Stimulated activated CD4-positive, alpha-beta T cell treated with anti-CD3 and anti-CD28 coated beads, Interleukin-2, amount 100 ng/mL, for 4 hours (primary cell): ENCODE measurements around the gene ITPKB.
"Not testable (repeated sequence)": the region's sequence is repeated elsewhere in the genome, so short reads cannot be mapped to it uniquely, and the experiment has no call there.

Source experiments
- DNase-seq: peaks from one replicate; pipeline ENCODE4 v3.0.0-alpha.2; 2020; ENCODE audit warnings: low read depth

The ITPKB gene

DNA sequence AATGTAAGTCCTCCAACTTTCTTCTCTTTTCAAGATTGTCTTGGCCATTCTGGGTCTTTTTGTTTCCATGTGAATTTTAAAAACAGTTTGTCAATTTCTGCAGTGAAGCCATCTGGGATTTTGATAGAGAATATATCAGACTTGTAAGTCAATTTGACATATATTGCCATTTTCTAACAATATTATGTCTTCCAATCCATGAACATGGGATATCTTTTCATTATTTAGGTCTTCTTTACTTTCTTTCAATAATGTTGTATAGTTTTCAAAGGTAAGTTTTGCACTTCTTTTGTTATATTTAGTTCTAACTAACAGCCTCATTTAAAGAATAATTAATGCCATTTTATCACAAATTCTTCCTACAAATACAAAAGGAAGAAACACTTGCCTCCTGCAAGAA lies 117.1 kb downstream of the ITPKB start:
- no peak for DNase-seq

- no peak for DNase-seq
Observed at GRCh38 chr1:226619031-226619430, 120.1 kb downstream of the ITPKB start.

DNA sequence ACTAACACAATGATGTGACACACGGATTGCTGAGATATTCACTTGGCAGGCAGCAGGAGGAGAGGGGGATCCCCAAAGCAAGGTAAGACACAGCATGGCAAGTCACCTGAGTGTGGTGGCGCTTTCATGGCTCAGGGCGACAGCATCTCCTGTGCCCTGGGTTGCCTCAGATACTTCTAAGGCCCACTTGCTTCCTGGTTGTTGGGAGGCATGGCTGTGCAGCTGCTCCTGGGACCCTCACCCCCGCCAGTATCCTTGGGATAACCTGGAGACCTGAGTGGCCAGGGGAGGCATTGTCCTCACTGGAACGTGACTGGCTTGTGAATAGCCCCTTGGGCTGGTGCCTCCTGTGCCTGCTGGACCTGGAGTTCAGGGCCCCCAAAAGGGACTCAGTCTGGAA lies 120.7 kb downstream of the ITPKB start:
- no peak for DNase-seq

- DNase-seq = not testable (repeated sequence)
Observed at GRCh38 chr1:226617719-226618118, 121.4 kb downstream of the ITPKB start.

DNA sequence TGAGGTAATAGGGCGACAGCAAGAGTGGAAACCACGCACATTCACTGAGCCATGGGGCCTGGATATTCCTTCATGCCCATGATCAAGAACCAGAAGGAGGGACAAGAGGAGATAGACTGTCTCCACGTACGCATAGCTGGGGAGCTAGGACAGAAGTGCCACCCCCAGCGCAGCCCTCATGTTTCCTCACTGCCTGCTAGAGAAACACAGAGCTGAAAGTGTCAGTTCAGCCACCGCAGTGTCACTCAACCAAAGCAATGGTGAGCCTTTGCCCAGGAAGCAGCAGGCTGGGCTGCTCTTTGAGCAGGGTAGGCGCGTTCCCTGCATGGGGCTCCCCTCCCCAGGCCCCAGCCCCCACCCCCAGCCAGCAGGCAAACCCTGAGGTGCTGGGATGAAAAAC lies 122.0 kb downstream of the ITPKB start:
- DNase-seq = no peak

- no peak for DNase-seq
Observed at GRCh38 chr1:226616636-226617035, 122.4 kb downstream of the ITPKB start.

GRCh38 chr1:226615876-226616275 lies 123.2 kb downstream of the ITPKB start:
- no peak for DNase-seq

GRCh38 chr1:226611980-226612379 lies 127.1 kb downstream of the ITPKB start:
- not testable (repeated sequence) for DNase-seq

- no peak for DNase-seq
Observed at GRCh38 chr1:226611301-226611700, 127.8 kb downstream of the ITPKB start.

- DNase-seq = no peak
Observed at GRCh38 chr1:226610671-226611070, 128.4 kb downstream of the ITPKB start.

DNA sequence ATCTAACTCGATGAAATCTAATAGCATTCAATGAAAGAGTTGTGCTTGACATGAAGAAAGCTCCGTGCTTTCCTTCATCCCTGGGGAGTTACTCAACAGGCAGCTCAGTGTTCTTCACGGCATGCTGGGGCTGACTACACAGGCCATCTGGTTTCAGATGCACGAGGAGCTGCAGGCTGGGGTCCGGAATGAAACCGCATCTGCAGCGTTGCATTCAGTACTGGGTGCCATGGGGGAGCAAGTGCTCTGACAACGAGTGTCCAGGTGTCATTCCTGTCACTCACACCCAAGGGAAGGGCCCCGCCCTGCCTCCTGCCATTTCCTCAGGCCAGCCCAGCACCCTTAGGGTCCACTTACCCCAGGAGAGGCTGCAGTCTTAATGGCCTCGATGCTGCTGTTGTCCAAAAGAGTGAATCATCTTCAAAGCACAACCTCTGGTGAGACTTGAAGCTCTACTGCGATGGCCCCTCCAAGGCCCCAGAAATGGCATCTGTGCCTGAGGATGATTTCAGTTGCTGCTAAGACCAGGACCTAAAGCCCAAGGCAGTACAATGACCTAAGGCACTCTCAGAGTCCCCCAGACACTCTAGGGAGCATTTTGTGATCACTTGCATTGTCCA lies 129.1 kb downstream of the ITPKB start:
- DNase-seq = no peak

DNA sequence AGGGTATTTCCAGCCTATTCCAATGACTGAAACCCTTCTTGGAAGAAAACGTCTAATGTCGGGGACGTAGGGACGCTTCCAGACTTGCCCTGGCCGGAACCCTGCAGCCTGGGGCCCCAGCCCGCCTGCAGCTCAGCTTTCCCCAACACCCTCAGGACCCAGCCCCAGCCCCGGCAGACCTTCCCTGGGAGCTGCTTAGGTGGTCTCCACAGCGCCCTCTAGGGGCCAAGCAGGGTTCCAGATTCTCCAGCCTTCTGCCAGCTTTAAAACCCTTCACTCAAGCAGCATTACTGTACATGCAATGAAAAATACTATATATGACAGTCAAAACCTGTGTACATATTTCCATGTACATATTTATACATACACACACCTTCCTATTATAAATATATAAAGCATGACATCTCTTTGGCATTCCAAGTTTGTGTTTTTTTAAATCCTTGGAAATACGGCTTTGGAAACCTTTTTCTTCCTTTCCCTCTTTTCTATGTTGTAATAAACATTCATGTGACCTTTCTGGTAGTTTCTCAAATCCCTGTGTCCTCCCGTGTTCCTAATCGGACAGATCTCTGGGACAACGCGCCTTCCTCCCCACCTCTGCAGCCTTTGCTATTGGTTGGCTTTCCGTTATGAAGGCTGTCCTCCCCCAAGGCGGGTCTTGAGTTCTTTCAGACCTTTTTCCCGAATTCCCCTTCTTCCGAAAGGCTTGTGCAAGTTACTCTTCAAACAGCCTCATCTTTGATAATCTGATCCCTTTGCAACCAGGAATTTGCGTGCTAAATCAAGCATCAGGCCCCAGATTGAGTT lies 130.2 kb downstream of the ITPKB start:
- peak; percentile 42 for DNase-seq

DNA sequence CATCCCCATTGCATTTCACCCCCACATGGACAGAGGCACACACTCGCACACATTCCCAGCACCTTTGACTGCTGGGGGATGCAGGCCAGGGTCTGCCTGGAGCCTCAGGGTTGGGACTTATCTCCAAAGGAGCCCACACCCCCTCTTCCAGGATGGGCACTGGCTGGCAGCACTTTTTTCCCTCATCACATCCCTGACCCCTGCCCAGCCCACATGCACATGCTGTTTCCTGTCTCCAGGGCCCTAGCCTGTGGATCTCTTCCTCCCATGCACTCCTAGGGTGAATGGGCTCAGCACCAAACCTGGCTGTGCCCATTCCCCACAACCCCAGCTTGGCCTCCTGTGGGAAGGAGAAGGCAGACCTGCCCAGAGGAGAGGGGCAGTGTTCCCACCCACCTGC lies 131.3 kb downstream of the ITPKB start:
- no peak for DNase-seq

DNA sequence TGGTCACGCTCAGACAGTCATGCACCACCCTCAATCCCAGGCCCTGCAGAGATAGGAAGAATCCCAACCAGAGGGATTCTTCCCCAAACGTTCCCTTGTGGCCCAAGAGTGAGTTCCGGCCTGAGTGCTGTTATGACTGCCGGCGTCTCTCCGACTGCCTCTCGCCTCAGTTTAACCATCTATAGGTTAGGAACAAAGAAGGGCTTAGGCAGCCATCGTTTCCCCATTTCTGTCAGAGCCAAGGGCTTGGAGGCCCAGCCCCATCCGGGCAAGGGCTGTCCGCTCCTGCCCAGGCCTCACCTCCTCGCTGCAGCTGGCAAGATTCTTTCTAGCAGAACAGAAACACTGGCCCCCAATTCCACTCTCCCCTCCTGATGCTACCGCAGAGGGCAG lies 131.8 kb downstream of the ITPKB start:
- DNase-seq = no peak

GRCh38 chr1:226606311-226607267 lies 132.5 kb downstream of the ITPKB start:
- DNase-seq = no peak

GRCh38 chr1:226605318-226605950 lies 133.6 kb downstream of the ITPKB start:
- no peak for DNase-seq

DNA sequence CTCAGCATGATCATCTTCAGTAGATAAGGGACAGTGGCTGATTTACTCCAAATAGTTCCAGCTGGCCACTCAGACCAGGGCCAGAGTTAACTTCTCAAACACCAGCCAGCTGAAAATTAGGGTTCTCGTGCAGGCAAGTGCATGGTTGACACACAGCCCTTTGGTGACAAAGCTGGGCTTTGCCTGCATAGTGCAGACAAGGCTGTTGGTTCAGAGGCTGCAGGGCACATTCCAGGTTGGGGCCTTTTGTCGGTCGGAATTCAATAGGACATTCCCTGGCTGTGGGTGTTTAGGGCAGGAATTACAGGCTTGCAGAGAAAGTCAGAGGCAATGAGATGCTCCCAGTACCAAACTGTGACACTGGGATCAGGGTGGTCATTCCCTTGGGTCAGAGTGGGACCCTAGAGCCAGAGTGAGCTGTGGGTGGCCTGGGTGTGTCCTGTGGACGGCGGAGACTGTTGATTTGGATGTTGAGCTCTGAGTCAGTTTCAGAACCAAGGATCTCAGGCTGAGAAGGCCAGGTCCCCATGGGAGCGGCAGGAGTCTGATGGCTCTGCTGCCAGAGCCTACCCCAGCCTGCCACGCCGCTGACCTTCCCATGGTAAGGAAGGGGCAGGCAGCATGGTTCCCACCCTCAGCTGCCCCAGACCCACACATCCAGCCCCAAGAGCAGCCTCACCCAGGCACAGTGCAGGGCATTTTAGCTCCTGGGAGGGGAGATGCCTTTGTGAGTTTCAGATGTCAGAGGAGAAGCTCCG lies 134.3 kb downstream of the ITPKB start:
- DNase-seq = no peak

DNA sequence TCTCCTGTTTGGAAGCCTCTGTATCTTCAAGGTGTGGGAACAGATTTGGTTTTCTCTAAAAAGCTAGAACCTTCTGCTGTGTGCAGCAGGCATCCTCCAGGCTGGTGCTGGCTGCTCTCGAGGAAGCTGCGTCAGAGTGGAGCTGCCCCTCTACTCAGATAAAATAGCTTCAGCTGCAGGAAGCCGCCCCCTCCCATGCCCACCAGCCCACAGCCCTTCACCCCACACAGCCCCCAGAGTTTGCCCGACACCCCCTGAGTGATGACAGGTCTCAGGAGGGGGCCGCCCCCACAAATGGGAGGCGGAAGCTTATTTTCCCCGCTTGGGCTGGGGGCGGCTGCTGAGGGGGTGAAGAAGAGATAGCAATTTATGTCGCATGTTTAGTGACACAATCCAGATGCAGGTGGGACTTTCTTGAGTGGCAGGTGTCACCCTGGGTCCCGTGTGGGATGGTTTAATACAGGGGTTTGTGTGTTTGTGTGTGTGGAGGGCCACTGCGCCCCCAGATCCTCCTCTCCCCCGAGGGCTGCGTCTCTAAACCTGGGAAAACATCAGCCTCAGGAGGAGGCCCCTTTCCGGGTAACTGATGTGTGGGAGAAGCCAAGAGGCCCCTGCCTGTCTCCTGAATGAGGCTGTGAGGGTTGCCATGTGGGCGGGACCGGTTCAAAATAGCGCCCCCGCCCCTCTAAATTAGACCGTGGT lies 135.1 kb downstream of the ITPKB start:
- no peak for DNase-seq

GRCh38 chr1:226603022-226603857 lies 135.8 kb downstream of the ITPKB start:
- DNase-seq = no peak
